ENCODE results near the gene DNAJA3. TPM values are rescaled to one million over a fixed set of nuclear protein-coding genes. Genes with fewer than 3 reads are reported as not detected.

The DNAJA3 gene
- total RNA-seq, 1 donor from 2014 or later = 36.4 TPM

DNA sequence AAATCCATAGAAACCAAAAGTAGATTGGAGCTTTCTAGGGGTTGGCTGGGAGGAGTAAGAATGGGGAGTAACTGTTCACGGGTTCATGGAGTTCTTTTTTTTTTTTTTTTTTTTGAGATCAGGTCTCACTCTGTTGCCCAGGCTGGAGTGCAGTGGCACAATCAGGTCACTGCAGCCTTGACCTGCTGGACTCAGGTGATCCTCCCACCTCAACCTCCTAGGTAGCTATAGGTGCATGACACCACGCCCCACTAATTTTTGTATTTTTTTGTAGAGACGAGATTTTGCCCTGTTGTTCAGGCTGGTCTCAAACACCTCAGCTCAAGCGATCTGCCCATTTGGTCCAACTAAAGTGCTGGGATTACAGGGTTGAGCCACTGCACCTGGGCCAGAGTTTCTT is 47.2 kb downstream of the DNAJA3 start:
- no peak overlapping the region for H3K9ac ChIP-seq (ENCODE audit: low read length)
- H3K4me3 ChIP-seq (ENCODE audit: insufficient read depth, low read depth, low read length) = no peak overlapping the region
- H3K9me3 ChIP-seq (ENCODE audit: insufficient read depth, low read depth, low read length) = no peaks in the 10 kb centered on the region
- peaks cover 32% of the 10 kb centered on the region for H3K79me2 ChIP-seq (ENCODE audit: insufficient read depth, low read length)
- Mint-ChIP-seq H3K27me3 (ENCODE audit: low read depth, unreplicated experiment) (no peaks in the 10 kb centered on the region), H3K36me3 (ENCODE audit: low read depth, unreplicated experiment) (peaks cover 6% of the 10 kb centered on the region), H3K9me3 (ENCODE audit: unreplicated experiment) (peaks cover 3% of the 10 kb centered on the region), H3K27ac (ENCODE audit: unreplicated experiment) (no peak overlapping the region), H3K4me3 (ENCODE audit: unreplicated experiment) (peak overlapping the region; percentile 40), H3K4me1 (ENCODE audit: low read depth, unreplicated experiment) (peaks cover 10% of the 10 kb centered on the region)
- no peak overlapping the region for H3K4me2 ChIP-seq (ENCODE audit: low read length)
- peaks cover 18% of the 10 kb centered on the region for H3K4me1 ChIP-seq (ENCODE audit: insufficient read depth, low read length)
- no peak overlapping the region for H2AFZ ChIP-seq (ENCODE audit: low read depth, low read length)
- TF ChIP-seq, protein P1, sequence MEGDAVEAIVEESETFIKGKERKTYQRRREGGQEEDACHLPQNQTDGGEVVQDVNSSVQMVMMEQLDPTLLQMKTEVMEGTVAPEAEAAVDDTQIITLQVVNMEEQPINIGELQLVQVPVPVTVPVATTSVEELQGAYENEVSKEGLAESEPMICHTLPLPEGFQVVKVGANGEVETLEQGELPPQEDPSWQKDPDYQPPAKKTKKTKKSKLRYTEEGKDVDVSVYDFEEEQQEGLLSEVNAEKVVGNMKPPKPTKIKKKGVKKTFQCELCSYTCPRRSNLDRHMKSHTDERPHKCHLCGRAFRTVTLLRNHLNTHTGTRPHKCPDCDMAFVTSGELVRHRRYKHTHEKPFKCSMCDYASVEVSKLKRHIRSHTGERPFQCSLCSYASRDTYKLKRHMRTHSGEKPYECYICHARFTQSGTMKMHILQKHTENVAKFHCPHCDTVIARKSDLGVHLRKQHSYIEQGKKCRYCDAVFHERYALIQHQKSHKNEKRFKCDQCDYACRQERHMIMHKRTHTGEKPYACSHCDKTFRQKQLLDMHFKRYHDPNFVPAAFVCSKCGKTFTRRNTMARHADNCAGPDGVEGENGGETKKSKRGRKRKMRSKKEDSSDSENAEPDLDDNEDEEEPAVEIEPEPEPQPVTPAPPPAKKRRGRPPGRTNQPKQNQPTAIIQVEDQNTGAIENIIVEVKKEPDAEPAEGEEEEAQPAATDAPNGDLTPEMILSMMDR (IDR thresholded peaks at IDR 0.05; ENCODE audit: insufficient read depth, low read depth, low read length) = no peak
- no peak for TF ChIP-seq EZH2 (IDR thresholded peaks at IDR 0.05; ENCODE audit: insufficient read depth, low read length)
- H4K20me1 ChIP-seq (ENCODE audit: insufficient read depth, low read length) = peaks cover 11% of the 10 kb centered on the region
- no peaks in the 10 kb centered on the region for H3K27me3 ChIP-seq (ENCODE audit: insufficient read depth, low read length)
- no peak overlapping the region for H3K27ac ChIP-seq (ENCODE audit: low read depth, low read length)
- no peaks in the 10 kb centered on the region for H3K36me3 ChIP-seq (ENCODE audit: insufficient read depth, low read length)
- DNase-seq (ENCODE audit: low read depth) (no peak), FAIRE-seq (no peak)

DNA sequence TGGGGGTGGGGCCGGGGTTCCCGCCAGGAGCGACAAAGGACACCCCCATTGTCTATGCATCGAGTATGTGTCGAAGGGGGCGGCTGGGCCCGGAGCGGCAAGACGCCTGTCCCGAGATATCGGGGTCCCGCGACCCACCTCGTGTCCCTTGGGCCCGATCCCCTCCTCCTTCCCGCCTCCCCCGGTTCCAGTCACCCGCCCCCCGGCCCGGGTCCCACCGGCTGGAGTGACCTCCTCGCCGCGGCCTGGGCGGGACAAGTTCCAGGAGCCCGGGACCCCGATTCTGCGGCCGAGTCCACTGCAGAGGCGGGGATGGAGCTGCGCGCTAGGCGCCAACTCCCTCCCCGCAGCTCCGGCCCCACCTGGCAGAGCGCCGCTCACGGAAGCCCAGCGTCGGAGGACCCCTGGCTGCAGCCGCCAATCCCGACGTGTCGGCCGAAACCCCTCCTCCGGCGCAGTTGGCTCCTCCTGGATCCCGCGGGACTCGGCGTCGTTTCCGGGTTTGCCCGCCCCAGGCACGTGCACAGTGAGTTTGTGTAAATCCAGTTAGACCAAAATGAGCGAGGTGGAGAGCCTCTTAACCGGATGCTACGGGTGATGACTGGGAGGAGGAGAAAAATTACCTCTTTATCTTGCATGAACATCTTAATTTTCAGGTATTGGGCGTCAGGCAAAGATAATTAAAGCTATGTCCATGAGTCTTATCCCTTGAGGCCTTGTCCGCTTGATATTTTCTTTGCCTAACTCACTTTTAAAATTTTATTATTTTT is 48.7 kb downstream of the DNAJA3 start, which contains the start of gene NMRAL1:
TSS of gene NMRAL1 (minus strand) at position 434 of the 770 bp plus-strand sequence. CDS start 493 bp downstream, outside the sequence.
- H3K4me3 Mint-ChIP-seq (ENCODE audit: unreplicated experiment) = peak within 1 kb of the TSS; percentile 82
- peaks cover 3% of the 10 kb centered on the region for H3K9me3 Mint-ChIP-seq (ENCODE audit: unreplicated experiment)
- no peaks in the 10 kb centered on the region for H3K27me3 ChIP-seq (ENCODE audit: insufficient read depth, low read length)
- peaks cover 2% of the 10 kb centered on the region for H3K36me3 Mint-ChIP-seq (ENCODE audit: low read depth, unreplicated experiment)
- peak within 1 kb of the TSS; percentile 61 for H3K4me3 ChIP-seq (ENCODE audit: insufficient read depth, low read depth, low read length)
- peaks cover 16% of the 10 kb centered on the region for H3K4me1 Mint-ChIP-seq (ENCODE audit: low read depth, unreplicated experiment)
- H3K27ac ChIP-seq (ENCODE audit: low read depth, low read length) = peak within 1 kb of the TSS; percentile 42
- H3K27me3 Mint-ChIP-seq (ENCODE audit: low read depth, unreplicated experiment) = no peaks in the 10 kb centered on the region
- peak within 1 kb of the TSS; percentile 83 for H3K9ac ChIP-seq (ENCODE audit: low read length)
- FAIRE-seq (no peak), DNase-seq (ENCODE audit: low read depth) (peak; percentile 80)
- peaks cover 47% of the 10 kb centered on the region for H3K79me2 ChIP-seq (ENCODE audit: insufficient read depth, low read length)
- no peaks in the 10 kb centered on the region for H3K9me3 ChIP-seq (ENCODE audit: insufficient read depth, low read depth, low read length)
- no peak within 1 kb of the TSS for H3K27ac Mint-ChIP-seq (ENCODE audit: unreplicated experiment)
- peaks cover 22% of the 10 kb centered on the region for H3K4me1 ChIP-seq (ENCODE audit: insufficient read depth, low read length)
- TF ChIP-seq EZH2 (IDR thresholded peaks at IDR 0.05; ENCODE audit: insufficient read depth, low read length) = no peak
- TF ChIP-seq, protein P1 (IDR thresholded peaks at IDR 0.05; ENCODE audit: insufficient read depth, low read depth, low read length) = no peak
- H3K4me2 ChIP-seq (ENCODE audit: low read length) = peak within 1 kb of the TSS; percentile 95
- peak within 1 kb of the TSS; percentile 89 for H2AFZ ChIP-seq (ENCODE audit: low read depth, low read length)
- H3K36me3 ChIP-seq (ENCODE audit: insufficient read depth, low read length) = no peaks in the 10 kb centered on the region
- H4K20me1 ChIP-seq (ENCODE audit: insufficient read depth, low read length) = peaks cover 23% of the 10 kb centered on the region
